Dedifferentiated amniotic fluid mesenchymal stem cell (primary cell): Measurements from ENCODE around the gene RBM10.

Experiments
- DNase-seq: peaks from one replicate; pipeline ENCODE4 v3.0.0-alpha.2; 2016; ENCODE audit errors: extremely low spot score

Gene RBM10

DNA sequence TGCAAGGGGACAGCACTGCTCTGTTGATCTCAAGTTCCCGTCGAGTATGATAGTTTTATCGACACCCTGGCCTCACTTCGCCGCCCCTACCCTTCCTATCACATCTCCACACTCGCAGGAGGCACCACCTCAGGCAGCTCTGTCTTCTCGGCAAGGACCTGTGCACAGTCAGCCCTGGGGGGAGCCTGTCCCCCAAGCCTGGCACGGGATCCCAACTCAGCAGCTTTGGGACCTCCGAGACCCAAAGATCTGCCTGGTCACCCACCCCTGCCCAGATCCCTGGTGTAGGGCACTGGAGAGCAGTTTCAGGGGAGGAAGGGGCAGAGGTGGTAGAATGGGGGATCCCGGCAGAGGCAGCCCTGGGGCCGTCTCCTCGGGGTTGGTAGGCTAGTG, 30.6 kb downstream of the RBM10 start:
- DNase-seq = no peak

DNA sequence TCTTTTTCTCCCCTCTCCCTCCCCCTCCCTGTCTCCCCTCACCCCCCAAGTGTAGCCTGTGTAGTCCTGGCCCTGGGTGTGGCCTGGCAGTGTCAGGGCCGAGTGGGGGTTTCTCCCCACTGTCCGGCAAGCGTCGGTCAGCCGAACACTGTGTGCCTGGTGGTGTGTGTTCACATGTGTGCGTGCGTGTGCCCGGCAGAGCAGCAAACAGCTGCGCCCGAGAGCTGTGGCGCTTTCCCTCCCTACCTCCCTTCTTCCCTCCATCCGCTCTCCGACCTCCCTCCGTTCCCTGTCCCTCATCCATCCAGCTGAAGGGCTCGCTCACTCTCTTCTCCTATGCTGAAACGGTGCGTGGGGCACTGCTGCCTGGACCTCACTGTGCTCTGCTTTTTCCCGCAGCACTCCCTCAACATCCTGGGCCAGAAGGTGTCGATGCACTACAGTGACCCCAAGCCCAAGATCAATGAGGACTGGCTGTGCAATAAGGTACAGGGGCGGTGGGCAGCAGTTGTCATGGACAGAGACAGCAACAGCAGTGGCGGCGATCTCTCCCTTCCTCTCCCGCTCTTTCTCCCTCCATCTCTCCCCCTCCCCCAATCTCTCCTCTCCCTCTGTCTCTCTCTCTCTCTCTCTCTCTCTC, 31.2 kb downstream of the RBM10 start:
- DNase-seq = no peak

DNA sequence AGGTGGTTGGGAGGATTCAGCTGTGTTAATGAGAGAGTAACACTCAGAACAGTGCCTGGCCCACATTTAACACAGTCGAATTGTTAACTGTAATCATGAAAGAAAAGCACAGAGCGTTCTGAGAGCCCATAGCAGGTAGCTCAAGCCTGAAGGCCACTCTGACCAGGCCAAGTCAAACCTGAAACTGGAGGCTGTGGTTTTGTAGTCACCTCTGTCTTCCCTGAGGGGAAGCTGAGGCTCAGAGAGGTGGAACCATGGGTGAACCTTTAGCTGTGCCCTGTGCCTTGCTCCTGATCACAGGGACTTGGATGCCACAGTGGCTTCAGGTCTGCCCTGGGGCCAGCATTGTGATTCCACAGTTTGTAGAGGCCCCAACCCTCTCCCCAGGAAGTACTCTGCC, 32.1 kb downstream of the RBM10 start:
- no peak for DNase-seq

DNA sequence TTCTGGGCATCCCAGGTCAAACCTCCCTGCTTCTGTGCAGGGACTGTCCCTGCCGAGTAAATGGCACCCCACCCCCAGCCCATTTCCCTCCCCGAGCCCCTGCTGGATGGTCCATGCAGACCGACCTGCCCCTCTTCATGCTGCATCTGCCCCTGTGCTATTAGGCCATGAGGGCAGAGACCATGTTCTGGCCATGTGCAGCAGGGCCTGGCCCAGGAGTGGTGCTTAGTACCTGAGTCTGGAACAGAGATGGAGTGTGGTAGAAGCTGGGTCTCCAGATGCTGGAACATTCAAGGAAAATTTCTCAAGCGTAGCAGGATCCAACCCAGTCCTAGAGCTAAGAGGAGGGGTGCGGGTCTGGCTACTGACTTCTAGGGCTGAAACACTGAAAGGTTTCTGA, 33.3 kb downstream of the RBM10 start:
- DNase-seq = no peak

DNA sequence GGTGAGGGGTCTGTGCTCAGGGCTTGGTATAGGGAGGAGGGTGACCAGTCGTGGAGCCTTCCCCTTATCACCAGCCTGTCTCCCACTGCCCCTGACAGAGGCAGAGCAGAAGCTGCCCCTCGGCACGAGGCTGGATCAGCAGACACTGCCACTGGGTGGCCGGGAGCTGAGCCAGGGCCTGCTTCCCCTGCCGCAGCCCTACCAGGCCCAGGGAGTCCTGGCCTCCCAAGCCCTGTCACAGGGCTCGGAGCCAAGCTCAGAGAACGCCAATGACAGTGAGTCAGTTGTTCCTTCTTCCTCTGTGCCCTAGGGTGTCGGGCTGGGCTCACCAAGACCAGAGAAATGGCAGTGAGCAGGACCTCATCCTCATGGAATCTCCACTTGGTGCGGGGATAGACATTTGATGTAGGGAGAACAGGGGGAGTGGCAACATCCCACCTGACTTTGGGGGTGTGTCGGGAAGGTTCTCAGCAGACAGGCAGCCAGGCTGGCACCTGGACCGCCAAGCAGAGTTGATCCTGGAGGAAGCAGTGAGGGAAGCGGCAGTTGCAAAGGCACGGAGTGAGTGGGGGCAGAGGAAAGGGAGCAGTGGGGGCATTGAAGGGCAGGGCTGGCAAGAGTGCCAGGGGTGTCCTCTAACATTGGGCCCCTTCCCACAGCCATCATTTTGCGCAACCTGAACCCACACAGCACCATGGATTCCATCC, 34.4 kb downstream of the RBM10 start:
- DNase-seq = no peak

DNA sequence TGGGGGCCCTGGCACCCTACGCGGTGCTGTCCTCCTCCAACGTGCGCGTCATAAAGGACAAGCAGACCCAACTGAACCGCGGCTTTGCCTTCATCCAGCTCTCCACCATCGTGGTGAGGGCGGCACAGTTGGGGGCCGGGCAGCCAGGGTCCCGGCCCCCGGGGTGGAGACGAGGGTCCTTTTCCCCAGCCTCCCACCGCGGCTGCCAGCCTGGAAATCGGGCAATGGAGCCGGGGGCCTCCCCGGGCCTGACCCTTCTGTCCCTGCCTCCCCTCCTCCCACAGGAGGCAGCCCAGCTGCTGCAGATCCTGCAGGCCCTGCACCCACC, 34.9 kb downstream of the RBM10 start:
- DNase-seq = no peak

DNA sequence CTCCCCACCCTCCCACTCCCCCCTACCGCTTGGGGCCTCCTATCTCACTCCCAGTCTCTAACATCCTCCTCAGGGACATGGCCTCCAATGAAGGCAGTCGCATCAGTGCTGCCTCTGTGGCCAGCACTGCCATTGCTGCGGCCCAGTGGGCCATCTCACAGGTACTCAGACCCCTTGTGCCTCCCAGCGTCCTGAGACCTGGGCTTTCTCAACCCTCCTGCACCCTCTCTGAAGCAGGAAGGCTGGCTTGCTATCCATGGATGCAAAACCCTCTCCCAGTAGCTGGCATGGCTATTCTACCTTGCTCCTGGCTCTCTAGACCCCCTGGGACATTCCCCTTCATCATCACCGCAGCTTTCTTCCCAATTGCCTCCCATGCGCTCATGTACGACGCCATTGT, 35.3 kb downstream of the RBM10 start:
- no peak for DNase-seq

DNA sequence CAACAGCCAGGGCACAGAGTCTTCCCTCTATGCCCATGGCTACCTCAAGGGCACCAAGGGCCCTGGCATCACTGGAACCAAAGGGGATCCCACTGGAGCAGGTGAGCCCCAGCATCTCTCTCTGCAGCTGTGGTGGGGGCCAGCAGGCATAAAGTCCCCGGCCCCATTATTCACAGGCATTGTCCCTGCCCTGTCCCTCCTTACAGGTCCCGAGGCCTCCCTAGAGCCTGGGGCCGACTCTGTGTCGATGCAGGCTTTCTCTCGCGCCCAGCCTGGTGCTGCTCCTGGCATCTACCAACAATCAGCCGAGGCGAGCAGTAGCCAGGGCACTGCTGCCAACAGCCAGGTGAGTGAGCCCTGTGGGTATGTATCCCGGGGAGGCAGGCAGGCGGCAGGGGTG, 36.3 kb downstream of the RBM10 start:
- DNase-seq = no peak

DNA sequence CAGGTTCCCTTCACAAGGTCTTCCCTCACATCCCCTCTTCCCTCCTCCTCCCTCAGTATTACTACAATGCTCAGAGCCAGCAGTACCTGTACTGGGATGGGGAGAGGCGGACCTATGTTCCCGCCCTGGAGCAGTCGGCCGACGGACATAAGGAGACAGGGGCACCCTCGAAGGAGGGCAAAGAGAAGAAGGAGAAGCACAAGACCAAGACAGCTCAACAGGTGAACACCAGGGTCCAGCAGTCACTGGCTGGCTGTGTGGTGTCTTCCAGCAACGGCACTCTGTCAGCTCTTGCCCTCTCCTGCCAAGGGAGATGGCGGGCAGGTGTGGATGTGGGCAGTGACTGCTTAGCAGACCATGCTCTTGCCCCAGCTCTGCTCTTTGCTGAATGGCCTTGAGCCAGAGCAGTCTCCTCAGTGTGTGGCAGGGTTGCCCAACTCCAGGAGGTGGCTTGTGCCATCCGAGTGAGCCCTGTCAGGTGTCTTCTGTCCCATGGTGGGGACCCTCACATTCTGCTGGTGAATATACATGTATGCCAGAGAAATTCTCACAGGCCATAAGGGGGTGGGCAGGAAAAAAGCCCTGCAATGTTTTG, 37.2 kb downstream of the RBM10 start:
- no peak for DNase-seq

DNA sequence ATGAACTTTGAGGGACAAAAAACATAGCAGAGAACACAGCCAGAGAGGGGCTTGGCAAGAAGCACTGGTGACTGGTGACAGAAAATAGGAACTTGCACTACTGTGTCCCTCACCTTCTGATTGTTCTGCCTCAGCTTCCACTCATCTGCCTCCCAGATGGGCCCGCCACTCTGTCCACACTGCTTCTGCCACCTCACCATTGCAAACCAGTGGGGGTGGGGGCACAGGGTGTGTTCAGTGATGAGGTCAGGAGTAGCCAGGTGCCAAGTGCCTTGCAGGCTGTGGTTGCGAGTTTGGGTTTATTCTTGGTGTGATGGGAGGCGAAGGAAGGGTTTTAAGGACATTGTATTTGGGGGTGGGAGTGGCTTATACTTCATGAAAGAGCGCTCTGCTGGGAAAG, 39.5 kb downstream of the RBM10 start:
- DNase-seq = no peak

DNA sequence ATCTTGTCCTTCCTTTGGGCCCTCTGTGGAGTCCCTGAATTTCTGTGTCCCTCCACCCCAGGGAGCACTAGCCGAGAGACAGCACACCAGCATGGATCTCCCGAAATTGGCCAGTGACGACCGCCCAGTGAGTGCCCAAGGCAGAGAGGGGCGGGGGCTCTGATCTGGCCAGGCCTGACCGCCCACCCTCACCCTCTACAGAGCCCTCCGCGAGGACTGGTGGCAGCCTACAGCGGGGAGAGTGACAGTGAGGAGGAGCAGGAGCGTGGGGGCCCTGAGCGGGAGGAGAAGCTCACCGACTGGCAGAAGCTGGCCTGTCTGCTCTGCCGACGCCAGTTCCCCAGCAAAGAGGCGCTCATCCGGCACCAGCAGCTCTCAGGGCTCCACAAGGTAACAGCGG, 40.2 kb downstream of the RBM10 start:
- no peak for DNase-seq

DNA sequence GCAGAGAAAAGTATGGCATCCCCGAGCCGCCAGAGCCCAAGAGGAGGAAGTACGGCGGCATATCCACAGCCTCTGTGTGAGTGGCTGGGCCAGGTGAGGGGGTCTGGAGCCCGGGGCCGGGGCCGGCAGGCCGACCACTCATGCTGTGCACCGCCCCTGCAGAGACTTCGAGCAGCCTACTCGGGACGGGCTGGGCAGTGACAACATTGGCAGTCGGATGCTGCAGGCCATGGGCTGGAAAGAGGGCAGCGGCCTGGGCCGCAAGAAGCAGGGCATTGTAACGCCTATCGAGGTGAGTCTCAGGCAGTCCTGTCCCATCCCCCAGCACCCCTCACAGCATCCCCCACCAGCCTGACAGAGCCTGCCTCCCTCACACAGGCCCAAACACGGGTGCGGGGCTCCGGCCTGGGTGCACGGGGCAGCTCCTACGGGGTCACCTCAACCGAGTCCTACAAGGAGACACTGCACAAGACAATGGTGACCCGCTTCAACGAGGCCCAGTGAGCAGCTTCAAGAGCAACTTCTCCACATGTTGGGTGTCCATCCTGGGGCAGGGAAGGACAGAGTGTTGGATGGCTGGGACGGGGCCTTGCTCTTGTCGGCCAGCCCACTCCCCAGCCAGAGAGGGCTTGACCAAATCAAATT, 41.2 kb downstream of the RBM10 start:
- DNase-seq = no peak

DNA sequence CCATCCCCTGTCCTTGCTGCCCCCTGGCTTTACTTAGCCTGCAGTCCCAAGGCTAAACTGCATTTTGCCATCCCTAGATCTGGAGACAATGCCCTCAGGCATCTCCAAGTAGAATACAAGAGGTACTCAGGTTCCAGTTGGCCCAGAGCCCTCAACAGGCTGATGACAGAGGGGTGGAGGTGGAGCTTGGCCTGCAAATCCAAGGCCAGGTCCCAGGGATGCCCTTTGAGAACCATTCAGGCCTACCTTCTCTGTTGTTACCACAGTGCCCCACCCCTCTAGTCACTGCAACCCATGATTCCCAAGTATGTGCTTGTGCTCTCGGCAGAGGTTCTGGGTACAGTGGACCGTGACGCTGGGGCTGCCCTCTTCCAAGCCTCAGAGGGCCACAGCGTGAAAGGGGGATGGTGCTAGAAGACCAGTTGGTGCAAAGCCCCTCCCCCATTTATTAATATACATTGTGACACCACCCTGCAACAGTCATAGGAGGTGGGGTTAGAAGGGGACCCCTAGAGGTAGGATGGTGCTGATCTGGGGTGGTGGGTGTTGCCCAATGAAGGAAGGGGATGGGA, 42.2 kb downstream of the RBM10 start:
- DNase-seq = no peak

DNA sequence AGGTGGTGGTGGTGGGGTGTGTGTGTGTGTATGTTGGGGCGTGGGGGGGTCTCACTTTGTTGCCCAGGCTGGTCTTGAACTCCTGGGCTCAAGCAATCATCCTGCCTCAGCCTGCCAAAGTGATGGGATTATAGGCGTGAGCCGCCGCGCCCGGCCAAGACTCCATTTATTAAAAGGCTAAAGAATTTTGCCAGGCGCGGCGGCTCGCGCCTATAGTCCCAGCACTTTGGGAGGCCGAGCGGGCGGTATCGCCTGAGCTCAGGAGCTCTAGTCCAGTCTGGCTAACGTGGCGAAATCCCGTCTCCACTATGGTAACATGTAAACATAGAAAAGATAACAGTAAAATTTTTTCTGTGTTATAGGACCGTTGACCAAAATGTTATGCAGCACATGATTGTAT, 44.9 kb downstream of the RBM10 start:
- no peak for DNase-seq

DNA sequence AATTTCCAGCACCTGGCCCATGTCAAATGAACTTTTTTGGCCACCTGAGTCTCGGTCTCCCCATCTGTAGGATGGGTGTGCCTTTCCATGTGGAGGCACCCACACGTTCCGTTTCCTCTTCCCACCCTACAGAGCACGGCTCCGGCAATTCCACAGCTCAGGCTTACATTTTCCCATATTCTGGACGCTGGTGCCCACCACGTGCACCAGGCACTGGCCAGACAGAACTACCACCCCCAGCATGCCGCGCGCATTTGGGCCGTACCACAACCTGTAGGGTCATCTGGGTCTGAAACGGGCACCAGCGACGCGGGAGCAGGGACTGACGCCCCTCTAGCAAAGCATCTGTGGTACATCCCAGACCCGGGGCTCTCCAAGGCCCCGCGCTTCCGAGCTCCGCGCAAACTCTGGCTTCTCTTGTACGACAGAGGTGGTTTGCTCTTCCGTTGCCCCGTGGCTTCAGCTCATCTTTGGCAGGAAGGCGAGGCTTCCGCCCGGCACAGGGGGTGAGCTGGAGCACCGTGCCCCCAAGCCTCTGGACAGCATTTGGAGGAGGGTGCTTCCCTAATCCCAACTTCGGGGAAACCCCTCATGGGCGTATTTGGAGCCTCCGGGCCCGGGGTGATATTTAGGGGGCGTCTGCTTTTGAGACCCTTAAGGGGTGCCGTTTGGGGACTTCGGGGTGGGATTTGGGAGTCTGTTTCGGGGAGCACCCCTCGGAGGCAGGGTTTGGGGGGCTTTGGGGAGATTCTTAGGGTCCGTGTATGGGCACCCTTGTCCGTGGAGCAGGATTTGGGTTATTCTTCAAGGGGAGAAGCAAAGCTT, 45.6 kb downstream of the RBM10 start:
- peak; percentile 78 for DNase-seq

DNA sequence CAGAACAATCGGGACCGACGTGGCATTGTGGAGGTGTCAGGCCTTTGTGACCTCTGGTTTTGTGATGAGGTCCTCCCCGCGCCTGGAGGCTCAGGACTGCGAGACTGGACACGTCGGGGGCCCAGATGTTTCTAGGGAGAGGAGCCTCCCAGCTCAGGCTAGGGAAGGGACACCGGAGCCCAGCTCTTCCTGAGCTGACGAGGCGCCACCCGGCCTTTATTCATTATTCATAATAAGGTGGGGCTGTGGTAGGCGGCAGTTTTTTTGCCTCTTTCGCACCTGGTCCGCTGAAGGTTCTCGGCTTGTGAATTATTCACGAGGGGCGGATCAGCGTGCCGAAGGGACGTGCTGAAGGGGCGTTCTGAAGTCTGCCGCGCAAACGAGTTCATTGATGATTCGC, 46.3 kb downstream of the RBM10 start:
- no peak for DNase-seq

DNA sequence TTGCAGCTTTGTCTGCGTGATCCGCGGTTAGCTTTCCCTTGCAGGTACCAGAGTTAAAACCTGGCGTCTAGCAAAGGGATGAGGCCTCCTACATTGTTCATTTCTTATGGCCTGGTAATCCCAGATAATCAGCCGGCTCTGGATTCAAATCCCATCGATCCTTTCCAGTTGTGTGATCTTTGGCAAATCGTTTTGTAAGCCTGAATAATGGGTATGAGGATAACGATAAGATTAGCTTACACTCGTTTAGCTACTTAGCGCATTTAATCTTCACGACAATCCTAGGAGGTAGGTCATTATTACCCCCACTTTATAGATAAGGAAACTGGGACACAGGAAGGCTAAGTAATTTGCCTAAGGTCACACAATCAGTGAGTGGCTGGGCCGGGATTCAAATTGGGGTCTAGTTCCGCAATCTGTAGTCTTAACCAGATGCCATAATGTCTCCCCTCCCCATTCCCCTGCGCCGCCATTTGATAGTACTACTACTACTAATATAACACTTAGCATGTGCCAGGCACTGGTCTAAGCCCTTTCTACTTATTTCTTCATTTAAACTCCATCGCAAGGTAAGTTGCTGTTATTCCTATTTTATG, 46.9 kb downstream of the RBM10 start:
- no peak for DNase-seq

DNA sequence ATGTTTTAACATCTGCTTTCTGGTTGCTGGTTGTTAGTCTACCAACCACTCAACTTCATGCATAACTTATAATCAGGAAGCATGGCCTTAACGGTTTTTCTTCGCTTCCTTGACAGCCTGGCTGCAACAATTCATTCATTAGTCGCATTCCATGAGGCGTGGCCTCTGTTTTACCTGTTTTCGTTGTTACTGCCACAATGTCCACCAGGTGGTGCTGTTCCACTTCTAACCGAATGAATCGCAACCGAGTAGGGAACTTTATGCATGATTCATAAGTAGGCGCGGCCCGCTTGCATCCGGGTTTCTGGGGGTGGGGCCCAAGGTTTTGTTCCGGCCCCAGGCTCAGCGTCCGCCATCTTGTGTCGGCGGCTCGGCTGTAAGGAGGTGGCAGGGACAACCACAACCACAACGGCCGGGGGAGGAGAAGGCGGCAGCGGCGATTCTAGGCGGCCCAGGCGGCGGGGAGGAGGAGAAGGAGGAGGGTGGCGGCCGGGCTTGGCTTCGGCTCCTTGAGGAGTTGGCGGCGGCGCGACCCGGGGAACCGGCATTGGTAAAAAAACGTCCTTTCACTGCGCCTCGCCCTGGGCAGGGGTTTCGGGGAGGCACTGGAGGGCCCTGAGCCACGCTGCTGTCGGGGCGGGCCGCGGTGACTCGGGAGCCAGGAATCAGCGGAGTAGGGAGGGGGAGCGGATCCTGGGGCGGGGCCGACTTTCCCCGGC, 48.6 kb downstream of the RBM10 start, which contains the start of gene UBA1:
Gene UBA1 (plus strand): TSS at position 355 of the 719 bp plus-strand sequence. CDS start 4,974 bp downstream, outside the sequence.
- DNase-seq = peak; percentile 97

DNA sequence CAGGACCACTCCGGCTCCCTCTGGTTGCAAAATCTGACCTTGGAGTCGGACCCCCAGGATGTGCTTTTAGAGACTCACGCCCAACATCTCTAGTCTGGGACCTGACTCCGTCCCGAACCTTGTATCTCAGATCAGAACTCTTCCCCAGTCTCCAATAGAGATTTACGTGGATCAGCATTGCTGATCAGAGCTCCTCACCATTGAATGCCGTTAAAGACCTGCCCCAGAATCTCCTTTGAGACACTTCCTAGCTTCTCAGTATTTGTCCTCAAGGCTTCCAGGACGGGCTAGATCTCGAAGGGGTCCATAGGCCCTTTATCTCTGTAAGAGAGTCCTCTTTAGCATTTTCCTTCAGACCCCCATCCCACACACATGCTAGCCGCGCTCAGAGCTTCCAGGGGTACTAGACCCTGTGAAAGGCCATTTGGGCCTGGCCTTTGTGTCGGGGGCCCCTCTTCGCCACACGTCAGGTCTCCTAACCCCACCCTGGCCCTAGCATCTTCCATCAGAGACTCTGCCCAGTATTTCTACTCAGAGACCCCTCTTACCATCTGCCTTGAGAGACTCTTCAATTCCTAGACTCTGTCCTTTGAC, 49.3 kb downstream of the RBM10 start:
- DNase-seq = no peak

DNA sequence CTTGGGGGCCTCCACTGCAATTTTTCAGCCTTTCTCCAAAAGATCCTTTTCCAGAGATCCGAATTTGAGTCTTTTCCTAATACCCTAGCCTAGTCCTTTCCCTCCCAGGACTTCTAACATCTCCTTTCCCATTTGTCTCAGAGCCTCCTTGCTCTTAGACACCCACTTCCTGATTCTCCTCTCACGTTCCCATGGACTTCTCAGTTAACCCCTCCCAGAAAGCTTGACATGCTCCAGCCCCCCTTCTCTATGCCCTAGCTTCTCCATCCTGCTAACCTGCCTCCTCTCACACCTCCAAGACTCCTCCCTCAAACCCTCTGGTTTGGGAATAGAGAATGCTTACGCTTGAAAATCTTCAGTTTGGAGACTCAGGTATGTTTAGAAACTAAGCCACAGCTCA, 51.1 kb downstream of the RBM10 start:
- DNase-seq = no peak
